HepG2 (cell line): ENCODE results near the gene KCNH8. TPM values are rescaled to one million over a fixed set of nuclear protein-coding genes. Genes with fewer than 3 reads are reported as not detected.

Source experiments
- ATAC-seq: fragments of 200-7000 bp; cut with Tn5 transposase; 3 replicates; pipeline ENCODE4 v1.9.1; 2020; ENCODE audit warnings: mild to moderate bottlenecking, moderate library complexity
- BruUV-seq: library from RNA; stranded (reverse); fragments of 400-500 nt; replicated peaks from 2 replicates; lab custom pipeline; 2021; lab: Mats Ljungman, UMichigan
- CTCF ChIA-PET: fragments of 300-600 bp; formaldehyde crosslinking; extraction: SDS; loops from one replicate; lab custom pipeline; 2021; ENCODE audit warnings: low total read pairs, inconsistent platforms, low intra/inter-chr PET ratio; lab: Yijun Ruan, JAX
- POLR2A ChIA-PET: fragments of 350-600 bp; sonication (Branson Sonifier 250); formaldehyde crosslinking; loops from one replicate; lab custom pipeline; 2020; ENCODE audit warnings: antibody characterized with exemption, inconsistent platforms; lab: Yijun Ruan, JAX
- DNase-seq: peaks from one replicate; pipeline ENCODE4 v3.0.0-alpha.2; 2015; ENCODE audit warnings: low spot score
- FAIRE-seq: peaks from 3 replicates; lab custom pipeline; 2011; peaks lifted over from hg19 to GRCh38; lab: Jason Lieb, UNC
- H2AFZ ChIP-seq: one replicate; pipeline ENCODE4 v1.6.1; 2011; ENCODE audit warnings: low read length, inconsistent platforms
- H3K27ac ChIP-seq: fragments of 300-600 bp; 3 replicates; pipeline ENCODE4 v1.8.0; 2011; ENCODE audit warnings: mixed run types, mild to moderate bottlenecking, mixed read lengths, low read length, inconsistent platforms; ENCODE audit not compliant: insufficient read depth; ENCODE audit errors: extremely low read length
- H3K27me3 ChIP-seq, 2 experiments: fragments of 200-600 bp in 1 of 2; 2 replicates in 1 of 2; 3 replicates in 1 of 2; pipeline versions ENCODE4 v1.6.0 to v1.8.0; 2011; ENCODE audit warnings: low read length in 2 of 2, mild to moderate bottlenecking in 2 of 2, moderate library complexity in 2 of 2, inconsistent platforms in 1 of 2; ENCODE audit not compliant: insufficient read depth in 2 of 2, control insufficient read depth in 1 of 2
- H3K36me3 ChIP-seq, 2 experiments: fragments of 200-600 bp in 1 of 2; replicated peaks in 1 of 2; 2 replicates in 1 of 2; 3 replicates in 1 of 2; pipeline versions ENCODE4 v1.5.1 to v1.8.0; 2011; ENCODE audit warnings: low read length in 2 of 2, inconsistent platforms in 1 of 2; ENCODE audit not compliant: insufficient read depth in 2 of 2, control insufficient read depth in 1 of 2
- H3K4me1 ChIP-seq: 2 replicates; pipeline ENCODE4 v1.5.1; 2012; ENCODE audit warnings: low read length, inconsistent platforms; ENCODE audit not compliant: insufficient read depth
- H3K4me2 ChIP-seq: 2 replicates; pipeline ENCODE4 v1.6.0; 2011; ENCODE audit warnings: low read depth, low read length, inconsistent platforms
- H3K4me3 ChIP-seq, 3 experiments: fragments of 200-600 bp in 1 of 3; sonication (generic), shearing (Covaris generic) in 1 of 3; replicated peaks in 1 of 3; 2 replicates each; pipeline ENCODE4 v1.5.1; 2011 to 2016; ENCODE audit warnings: low read length in 3 of 3, inconsistent platforms in 2 of 3, low read depth in 2 of 3, mild to moderate bottlenecking in 2 of 3, control low read depth in 1 of 3, mixed read lengths in 1 of 3; ENCODE audit not compliant: insufficient read depth in 1 of 3
- H3K79me2 ChIP-seq: one replicate; pipeline ENCODE4 v1.6.1; 2011; ENCODE audit warnings: low read length, inconsistent platforms; ENCODE audit not compliant: insufficient read depth
- H3K9ac ChIP-seq: 2 replicates; pipeline ENCODE4 v1.6.0; 2011; ENCODE audit warnings: mild to moderate bottlenecking, low read depth, low read length, inconsistent platforms; ENCODE audit not compliant: insufficient read depth
- H3K9me3 ChIP-seq: 2 replicates; pipeline ENCODE4 v1.5.1; 2012; ENCODE audit warnings: mild to moderate bottlenecking, low read length
- H4K20me1 ChIP-seq: 2 replicates; pipeline ENCODE4 v1.6.0; 2011; ENCODE audit warnings: inconsistent platforms, mild to moderate bottlenecking, low read length, moderate library complexity; ENCODE audit not compliant: insufficient read depth
- ATF7 ChIP-seq, 2 experiments: fragments of 450-650 bp in 1 of 2; sonication (generic) in 1 of 2; formaldehyde crosslinking in 1 of 2; IDR thresholded peaks; 2 replicates each; pipeline versions ENCODE4 v1.4.0 to v1.6.1; 2016 to 2020; ENCODE audit warnings: antibody characterized with exemption in 1 of 2, mild to moderate bottlenecking in 1 of 2, missing genetic modification reagents in 1 of 2
- CEBPG ChIP-seq: IDR thresholded peaks from 2 replicates; pipeline ENCODE4 v1.6.1; 2016
- SP5 ChIP-seq: IDR thresholded peaks from 2 replicates; pipeline ENCODE4 v1.6.1; 2016; ENCODE audit warnings: low read depth, borderline replicate concordance
- WGBS: methylation state at CpG from one replicate; pipeline ENCODE4 v1.1.6; 2017; ENCODE audit warnings: low lambda C conversion rate; 5-methylcytosine and 5-hydroxymethylcytosine counted together
- in situ Hi-C: cut with HindIII; loops from 2 replicates; pipeline ENCODE4 v1.10.0; 2017; ENCODE audit warnings: low pct_unique_long_range_greater_than_20kb; ENCODE audit not compliant: extremely low pct_ligation_motif_present
- intact Hi-C: fragments of 100-400 bp; cut with micrococcal nuclease; formaldehyde crosslinking; loops from one replicate; pipeline ENCODE4 v1.10.0; 2022; ENCODE audit not compliant: unreplicated experiment
- polyA plus RNA-seq, 8 experiments: library from polyadenylated mRNA; depleted of rRNA in 3 of 8; stranded (reverse) in 7 of 8; unstranded in 1 of 8; fragments of >200 nt; fragmentation: Illumina TruSeq in 4 of 8; extraction: Trizol in 4 of 8; gene quantifications; 2 replicates each; pipeline versions ENCODE4 v1.2.1 to v1.2.3, GENCODE V29; 2011 to 2016; ENCODE audit warnings: low read depth in 4 of 8, missing spikeins in 1 of 8, mixed read lengths in 1 of 8; ENCODE audit not compliant: insufficient read depth in 1 of 8
- total RNA-seq, 5 experiments: library from RNA; depleted of rRNA; stranded (reverse); fragments of >200 nt; fragmentation: Illumina TruSeq; extraction: Trizol; gene quantifications; 2 replicates each; pipeline ENCODE4 v1.2.3, GENCODE V29; 2016; ENCODE audit warnings: low read depth in 1 of 5
- TF ChIP-seq, protein P1 (sequence below): sonication (generic); formaldehyde crosslinking; conservative IDR thresholded peaks from 2 replicates; pipeline ENCODE4 v1.4.0; 2020; ENCODE audit warnings: missing genetic modification reagents
- TF ChIP-seq, protein P2 (sequence below): sonication (generic); formaldehyde crosslinking; IDR thresholded peaks from 2 replicates; pipeline ENCODE4 v1.4.0; 2020; ENCODE audit warnings: missing genetic modification reagents, borderline replicate concordance

KCNH8 gene
- total and polyA plus RNA-seq, 2 of the 13 experiments (the other 11 are each of a cell fraction or from before 2014, with no cell fraction given), result 0.04 TPM; not detected in 1

DNA sequence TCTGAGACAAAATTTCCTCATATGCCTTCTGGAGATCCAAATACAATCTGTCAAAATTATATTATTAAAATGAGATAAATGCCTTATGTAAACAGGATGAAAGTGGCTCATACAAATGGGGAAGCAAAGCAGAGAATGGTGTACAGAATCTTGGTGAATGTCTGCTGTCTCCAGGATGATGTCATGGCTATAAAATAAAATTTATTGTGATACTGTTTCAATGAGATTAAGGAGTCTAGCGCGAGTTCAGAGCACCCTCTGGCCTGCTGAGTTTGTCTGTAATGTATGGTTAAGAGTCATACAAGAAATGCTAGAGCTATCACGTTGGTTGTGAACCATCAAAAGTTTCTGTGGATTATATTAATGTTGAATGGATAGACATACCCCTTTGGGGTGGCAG lies 426.0 kb downstream of the KCNH8 start:
- BruUV-seq, result no TSS peak
- FAIRE-seq, result no peak
- in situ Hi-C loops, result no loop called here
- TF ChIP-seq, protein P1, sequence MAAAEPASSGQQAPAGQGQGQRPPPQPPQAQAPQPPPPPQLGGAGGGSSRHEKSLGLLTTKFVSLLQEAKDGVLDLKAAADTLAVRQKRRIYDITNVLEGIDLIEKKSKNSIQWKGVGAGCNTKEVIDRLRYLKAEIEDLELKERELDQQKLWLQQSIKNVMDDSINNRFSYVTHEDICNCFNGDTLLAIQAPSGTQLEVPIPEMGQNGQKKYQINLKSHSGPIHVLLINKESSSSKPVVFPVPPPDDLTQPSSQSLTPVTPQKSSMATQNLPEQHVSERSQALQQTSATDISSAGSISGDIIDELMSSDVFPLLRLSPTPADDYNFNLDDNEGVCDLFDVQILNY (CRISPR knock-in tag), result no peak
- TF ChIP-seq SP5 (CRISPR knock-in tag) (no peak), ATF7 (IDR thresholded peaks at IDR 0.05) (0 out of 2 replicates have a peak, but pooled peaks have one; percentile 38), ATF7 (CRISPR knock-in tag; IDR thresholded peaks at IDR 0.05) (no peak), CEBPG (CRISPR knock-in tag) (no peak)
- TF ChIP-seq, protein P2, sequence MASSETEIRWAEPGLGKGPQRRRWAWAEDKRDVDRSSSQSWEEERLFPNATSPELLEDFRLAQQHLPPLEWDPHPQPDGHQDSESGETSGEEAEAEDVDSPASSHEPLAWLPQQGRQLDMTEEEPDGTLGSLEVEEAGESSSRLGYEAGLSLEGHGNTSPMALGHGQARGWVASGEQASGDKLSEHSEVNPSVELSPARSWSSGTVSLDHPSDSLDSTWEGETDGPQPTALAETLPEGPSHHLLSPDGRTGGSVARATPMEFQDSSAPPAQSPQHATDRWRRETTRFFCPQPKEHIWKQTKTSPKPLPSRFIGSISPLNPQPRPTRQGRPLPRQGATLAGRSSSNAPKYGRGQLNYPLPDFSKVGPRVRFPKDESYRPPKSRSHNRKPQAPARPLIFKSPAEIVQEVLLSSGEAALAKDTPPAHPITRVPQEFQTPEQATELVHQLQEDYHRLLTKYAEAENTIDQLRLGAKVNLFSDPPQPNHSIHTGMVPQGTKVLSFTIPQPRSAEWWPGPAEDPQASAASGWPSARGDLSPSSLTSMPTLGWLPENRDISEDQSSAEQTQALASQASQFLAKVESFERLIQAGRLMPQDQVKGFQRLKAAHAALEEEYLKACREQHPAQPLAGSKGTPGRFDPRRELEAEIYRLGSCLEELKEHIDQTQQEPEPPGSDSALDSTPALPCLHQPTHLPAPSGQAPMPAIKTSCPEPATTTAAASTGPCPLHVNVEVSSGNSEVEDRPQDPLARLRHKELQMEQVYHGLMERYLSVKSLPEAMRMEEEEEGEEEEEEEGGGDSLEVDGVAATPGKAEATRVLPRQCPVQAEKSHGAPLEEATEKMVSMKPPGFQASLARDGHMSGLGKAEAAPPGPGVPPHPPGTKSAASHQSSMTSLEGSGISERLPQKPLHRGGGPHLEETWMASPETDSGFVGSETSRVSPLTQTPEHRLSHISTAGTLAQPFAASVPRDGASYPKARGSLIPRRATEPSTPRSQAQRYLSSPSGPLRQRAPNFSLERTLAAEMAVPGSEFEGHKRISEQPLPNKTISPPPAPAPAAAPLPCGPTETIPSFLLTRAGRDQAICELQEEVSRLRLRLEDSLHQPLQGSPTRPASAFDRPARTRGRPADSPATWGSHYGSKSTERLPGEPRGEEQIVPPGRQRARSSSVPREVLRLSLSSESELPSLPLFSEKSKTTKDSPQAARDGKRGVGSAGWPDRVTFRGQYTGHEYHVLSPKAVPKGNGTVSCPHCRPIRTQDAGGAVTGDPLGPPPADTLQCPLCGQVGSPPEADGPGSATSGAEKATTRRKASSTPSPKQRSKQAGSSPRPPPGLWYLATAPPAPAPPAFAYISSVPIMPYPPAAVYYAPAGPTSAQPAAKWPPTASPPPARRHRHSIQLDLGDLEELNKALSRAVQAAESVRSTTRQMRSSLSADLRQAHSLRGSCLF (CRISPR knock-in tag), result no peak
- Histone ChIP-seq H4K20me1 (no peaks in the 10 kb centered on the region), H3K4me2 (no peak overlapping the region), H3K4me3 (no peak overlapping the region), H3K36me3 (no peaks in the 10 kb centered on the region), H3K79me2 (no peaks in the 10 kb centered on the region), H2AFZ (no peak overlapping the region), H3K9ac (no peak overlapping the region), H3K27me3 (no peaks in the 10 kb centered on the region), H3K9me3 (peaks cover 70% of the 10 kb centered on the region), H3K27ac (no peak overlapping the region), H3K4me1 (no peaks in the 10 kb centered on the region)
- POLR2A ChIA-PET, result no interaction called here
- DNase-seq, result no peak
- CTCF ChIA-PET, result no interaction called here
- intact Hi-C loops, result no loop called here
- ATAC-seq, result no peak
- WGBS, result 0% methylated on average over 3 of the region's 3 CpGs
